Pancreas (tissue), 10 donors: ENCODE results near the gene TLDC2. TPM values are rescaled to one million over a fixed set of nuclear protein-coding genes. Genes with fewer than 3 reads are reported as not detected.
A peak's percentile ranks its signal among the peaks of the same experiment; 100 is the strongest.

Source experiments
- ATAC-seq, 4 donors: fragments of 200-7000 bp; cut with Tn5 transposase; one replicate each; pipeline versions ENCODE4 v1.8.0 to v1.9.1; 2020; ENCODE audit warnings: mild to moderate bottlenecking in 4 of 4, moderate library complexity in 4 of 4
- DNase-seq, 6 donors: peaks; one replicate each; pipeline ENCODE4 v3.0.0-alpha.2; 2020
- FAIRE-seq: peaks from 2 replicates; lab custom pipeline; 2012; peaks lifted over from hg19 to GRCh38; lab: Jason Lieb, UNC
- H3K27ac ChIP-seq, 4 donors: fragments of 200-600 bp; sonication (generic); 1 replicate in 3 of 4; 2 replicates in 1 of 4; pipeline versions ENCODE4 v1.5.0 to v1.8.0; 2020
- H3K27me3 ChIP-seq, 4 donors: fragments of 200-600 bp; one replicate each; pipeline ENCODE4 v1.8.0; 2021
- H3K36me3 ChIP-seq, 3 donors: fragments of 200-600 bp; sonication (generic) in 1 of 3; one replicate each; pipeline versions ENCODE4 v1.5.0 to v1.8.0; 2020 to 2021
- H3K4me1 ChIP-seq, 3 donors: fragments of 200-600 bp; one replicate each; pipeline ENCODE4 v1.8.0; 2021
- H3K4me3 ChIP-seq, 4 donors: fragments of 200-600 bp; sonication (generic) in 2 of 4; one replicate each; pipeline versions ENCODE4 v1.5.0 to v1.8.0; 2020 to 2021
- H3K9me3 ChIP-seq, 4 donors: fragments of 200-600 bp; one replicate each; pipeline ENCODE4 v1.8.0; 2021
- CTCF ChIP-seq, 4 donors: fragments of 200-600 bp; sonication (generic) in 3 of 4; IDR thresholded peaks; one replicate each; pipeline versions ENCODE4 v1.5.0 to v1.8.0; 2021; ENCODE audit warnings: antibody characterized with exemption in 4 of 4
- WGBS, 2 donors: extraction: QIAGEN DNeasy Blood & Tissue Kit; methylation state at CpG; one replicate each; pipeline ENCODE4 v1.1.7; 2013; 5-methylcytosine and 5-hydroxymethylcytosine counted together
- intact Hi-C, 3 donors: fragments of 100-400 bp; cut with DNase I; formaldehyde crosslinking; loops; one replicate each; pipeline versions ENCODE4 v1.11.1 to v1.14.2; 2022
- polyA plus RNA-seq, 2 donors: library from polyadenylated mRNA; stranded (reverse); fragments of 200-250 nt; gene quantifications; one replicate each; pipeline ENCODE4 v1.2.3, GENCODE V29; 2013
- total RNA-seq, 6 donors: library from RNA; stranded (reverse); fragmentation: NEBNext Ultra II Directional in 4 of 6; extraction: Animal tissue kit (Norgen Biotek cat#: 25700) in 4 of 6; gene quantifications; one replicate each; pipeline versions ENCODE4 v1.2.1 to v1.2.4, GENCODE V29; 2021 to 2023
- donor health status: healthy with polysubstance abuse.
- donor health status: DM: no; HTN: no; CAD: no; lungs with moderate emphysema.
- donor health status: DM: no; HTN: no; CAD: no.
- donor health status: control.
- donor health status: control.
- donor health status: Bipolar disorder and iron deficiency.
- donor health status: DM: yes; HTN: yes; CAD: no.
- donor health status: DM: no; HTN: no; CAD: no.
- donor health status: DM: no; HTN: no; CAD: no.
- donor health status: DM: yes; HTN: yes; CAD: no.

Gene TLDC2
- under 1 TPM in 5 of 6 donors, not detected in 1; 0.25 to 0.41 (median 0.34) TPM for total RNA-seq
- under 1 TPM; 0.23 to 0.82 TPM for polyA plus RNA-seq

GRCh38 chr20:36875702-36876472 lies at the start of gene TLDC2:
TLDC2 (plus strand) TSS chr20:36876138; CDS start chr20:36876175, 37 bp downstream.
- H3K4me3 ChIP-seq = no peak within 1 kb of the TSS
- DNase-seq (peak in 1 of 6 donors; percentile 56), FAIRE-seq (no peak), ATAC-seq (peak in 3 of 4 donors; percentile 13 to 78 (median 75))
- intact Hi-C loops = no loop called here
- H3K27me3 ChIP-seq = no peaks in the 10 kb centered on the region
- H3K9me3 ChIP-seq = no peaks in the 10 kb centered on the region
- H3K27ac ChIP-seq = no peak within 1 kb of the TSS
- H3K36me3 ChIP-seq = no peaks in the 10 kb centered on the region
- H3K4me1 ChIP-seq = no peaks in the 10 kb centered on the region
- TF ChIP-seq CTCF (IDR thresholded peaks at IDR 0.05) = no peak
- WGBS, 2 donors = 76 to 79% methylated on average over 14 of the region's 14 CpGs

GRCh38 chr20:36826554-36827244 lies 49.2 kb upstream of the TLDC2 start:
- H3K4me1 ChIP-seq = no peaks in the 10 kb centered on the region
- WGBS, 2 donors = 92 to 97% methylated on average over 7 of the region's 7 CpGs
- intact Hi-C loops = no loop called here
- no peak for ATAC-seq
- H3K27me3 ChIP-seq = no peaks in the 10 kb centered on the region
- no peak for FAIRE-seq
- no peak overlapping the region for H3K27ac ChIP-seq
- H3K36me3 ChIP-seq = peaks cover 0 to 5% (median 0%) of the 10 kb centered on the region in 3 donors
- H3K4me3 ChIP-seq = no peak overlapping the region
- no peaks in the 10 kb centered on the region for H3K9me3 ChIP-seq
- no peak for DNase-seq
- no peak for TF ChIP-seq CTCF (IDR thresholded peaks at IDR 0.05)

- H3K27me3 ChIP-seq = no peaks in the 10 kb centered on the region
- H3K27ac ChIP-seq = no peak overlapping the region
- H3K4me3 ChIP-seq = no peak overlapping the region
- no peak for TF ChIP-seq CTCF (IDR thresholded peaks at IDR 0.05)
- H3K36me3 ChIP-seq = peaks cover 0 to 5% (median 0%) of the 10 kb centered on the region in 3 donors
- no peaks in the 10 kb centered on the region for H3K4me1 ChIP-seq
- WGBS, 2 donors = 78 to 79% methylated on average over 11 of the region's 11 CpGs
- no peaks in the 10 kb centered on the region for H3K9me3 ChIP-seq
- DNase-seq (no peak), ATAC-seq (no peak), FAIRE-seq (no peak)
- intact Hi-C loops = no loop called here
Observed at GRCh38 chr20:36827541-36828279, 48.2 kb upstream of the TLDC2 start.

GRCh38 chr20:36830791-36831691 lies 44.9 kb upstream of the TLDC2 start:
- DNase-seq (no peak), FAIRE-seq (no peak), ATAC-seq (no peak)
- H3K9me3 ChIP-seq = no peaks in the 10 kb centered on the region
- H3K4me3 ChIP-seq = no peak overlapping the region
- peak overlapping the region in 1 of 4 donors; percentile 41 for H3K27ac ChIP-seq
- 77 to 81% methylated on average over 11 of the region's 11 CpGs for WGBS, 2 donors
- no peaks in the 10 kb centered on the region for H3K27me3 ChIP-seq
- H3K4me1 ChIP-seq = peaks cover 0 to 6% (median 4%) of the 10 kb centered on the region in 3 donors
- intact Hi-C loops = no loop called here
- peaks cover 0 to 5% (median 0%) of the 10 kb centered on the region in 3 donors for H3K36me3 ChIP-seq
- no peak for TF ChIP-seq CTCF (IDR thresholded peaks at IDR 0.05)
